Lung (tissue), 12 donors: ENCODE results near the gene TGFBI. TPM values are rescaled to one million over a fixed set of nuclear protein-coding genes. Genes with fewer than 3 reads are reported as not detected.

Experiments used
- ATAC-seq: fragments of 200-7000 bp; cut with Tn5 transposase; one replicate; pipeline ENCODE4 v1.9.1; 2020; ENCODE audit warnings: moderate number of reproducible peaks; ENCODE audit not compliant: insufficient read depth, low FRiP score
- DNase-seq, 3 donors: peaks; one replicate each; pipeline ENCODE4 v3.0.0-alpha.2; 2013 to 2017
- H3K27ac ChIP-seq, 2 donors: one replicate each; pipeline ENCODE4 v1.5.1; 2013; ENCODE audit warnings: mild to moderate bottlenecking in 2 of 2, moderate library complexity in 2 of 2, control low read depth in 1 of 2, inconsistent platforms in 1 of 2, low read depth in 1 of 2, low read length in 1 of 2
- H3K27me3 ChIP-seq, 3 donors: one replicate each; pipeline ENCODE4 v1.5.1; 2013; ENCODE audit warnings: low read length in 2 of 3; ENCODE audit not compliant: control insufficient read depth in 3 of 3, insufficient read depth in 3 of 3
- H3K36me3 ChIP-seq, 4 donors: one replicate each; pipeline ENCODE4 v1.5.1; 2013; ENCODE audit warnings: low read length in 4 of 4, mild to moderate bottlenecking in 1 of 4, moderate library complexity in 1 of 4; ENCODE audit not compliant: control insufficient read depth in 4 of 4, insufficient read depth in 4 of 4
- H3K4me1 ChIP-seq, 5 donors: one replicate each; pipeline ENCODE4 v1.5.1; 2013; ENCODE audit warnings: low read length in 5 of 5, mild to moderate bottlenecking in 2 of 5, moderate library complexity in 1 of 5; ENCODE audit not compliant: control insufficient read depth in 5 of 5, insufficient read depth in 5 of 5
- H3K4me3 ChIP-seq: one replicate; pipeline ENCODE4 v1.5.1; 2013; ENCODE audit warnings: mild to moderate bottlenecking, control low read depth, moderate library complexity
- H3K9ac ChIP-seq, 2 donors: one replicate each; pipeline ENCODE4 v1.5.1; 2013; ENCODE audit warnings: low read length in 2 of 2, control low read depth in 1 of 2; ENCODE audit not compliant: insufficient read depth in 1 of 2
- H3K9me3 ChIP-seq, 4 donors: one replicate each; pipeline ENCODE4 v1.5.1; 2013; ENCODE audit warnings: low read length in 3 of 4, mild to moderate bottlenecking in 1 of 4, moderate library complexity in 1 of 4; ENCODE audit not compliant: control insufficient read depth in 4 of 4, insufficient read depth in 3 of 4
- WGBS, 2 donors: extraction: QIAGEN DNeasy Blood & Tissue Kit; methylation state at CpG; one replicate each; pipeline ENCODE4 v1.1.7; 2013; 5-methylcytosine and 5-hydroxymethylcytosine counted together
- polyA plus RNA-seq, 2 donors: library from polyadenylated mRNA; stranded (reverse); fragments of 200-250 nt; gene quantifications; one replicate each; pipeline ENCODE4 v1.2.1, GENCODE V29; 2013
- total RNA-seq, 2 donors: library from RNA; depleted of rRNA in 1 of 2; stranded (reverse); fragments of >200 nt in 1 of 2; gene quantifications; one replicate each; pipeline ENCODE4 v1.2.1, GENCODE V29; 2014 to 2021
- TF ChIP-seq, protein P1 (sequence below): IDR thresholded peaks from 2 replicates; pipeline ENCODE4 v1.5.1; 2012; ENCODE audit warnings: mild to moderate bottlenecking; ENCODE audit errors: control extremely low read depth, extremely low read depth
- donor health status: control.
- donor health status: control.
- donor health status: Bipolar disorder and iron deficiency.
- donor health status: healthy.
- donor health status: DM: yes; HTN: yes; CAD: no.

Gene TGFBI
- total and polyA plus RNA-seq, 4 donors: 96.4 to 146 (median 111) TPM

DNA sequence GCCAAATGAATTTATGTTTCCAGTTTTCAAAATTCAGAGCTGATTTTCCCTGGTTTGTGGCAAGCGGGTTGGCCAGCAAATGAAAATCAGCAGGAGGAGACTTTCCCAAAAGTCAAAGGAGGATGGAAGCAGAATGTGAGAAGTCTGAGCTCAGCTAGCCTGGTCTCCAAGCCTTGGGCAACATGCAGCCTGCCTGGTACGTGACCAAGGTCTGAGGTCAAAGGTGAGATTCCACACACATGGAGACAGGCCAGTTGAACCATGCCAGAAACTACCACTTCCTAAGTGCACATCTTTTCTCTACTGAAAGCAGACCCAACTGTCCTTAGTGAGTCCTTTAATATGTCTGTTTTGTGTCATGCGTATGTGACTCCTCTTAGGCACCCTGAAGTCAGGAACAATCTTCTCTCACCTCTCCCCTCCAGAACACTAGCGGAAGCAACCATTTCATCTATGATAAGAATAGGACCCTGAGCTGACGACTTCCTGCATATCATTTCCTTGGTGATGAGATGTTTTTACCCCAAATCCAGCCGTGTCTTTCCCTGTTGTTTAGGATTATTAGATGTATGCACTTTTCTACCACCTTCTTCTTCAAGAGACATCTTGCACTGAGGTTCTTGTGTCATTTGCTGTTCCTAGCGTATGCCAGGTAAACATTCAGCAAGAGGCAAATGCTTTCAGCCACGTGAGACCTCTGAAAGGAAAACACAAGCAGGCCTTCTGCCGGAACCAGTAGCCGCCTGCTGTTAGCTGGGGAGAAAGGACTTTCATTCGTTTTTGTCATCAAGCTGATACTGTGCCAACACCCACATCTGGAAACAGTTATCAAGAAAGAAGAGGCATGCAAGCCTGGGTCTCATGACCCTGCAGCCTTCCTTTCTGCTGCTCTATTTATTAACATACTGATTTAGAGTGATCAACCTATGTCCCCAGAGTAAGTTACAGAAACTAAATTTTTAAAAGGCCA lies 9.7 kb upstream of the TGFBI start:
- peak; percentile 91 to 98 (median 97) for DNase-seq
- Histone ChIP-seq H3K4me1 (peaks cover 5 to 58% (median 21%) of the 10 kb centered on the region in 5 donors), H3K27ac (peak overlapping the region; percentile 32 to 34), H3K4me3 (no peak overlapping the region), H3K9ac (peak overlapping the region in 1 of 2 donors; percentile 70), H3K9me3 (no peaks in the 10 kb centered on the region), H3K36me3 (no peaks in the 10 kb centered on the region), H3K27me3 (no peaks in the 10 kb centered on the region)
- ATAC-seq: no peak
- TF ChIP-seq, protein P1, sequence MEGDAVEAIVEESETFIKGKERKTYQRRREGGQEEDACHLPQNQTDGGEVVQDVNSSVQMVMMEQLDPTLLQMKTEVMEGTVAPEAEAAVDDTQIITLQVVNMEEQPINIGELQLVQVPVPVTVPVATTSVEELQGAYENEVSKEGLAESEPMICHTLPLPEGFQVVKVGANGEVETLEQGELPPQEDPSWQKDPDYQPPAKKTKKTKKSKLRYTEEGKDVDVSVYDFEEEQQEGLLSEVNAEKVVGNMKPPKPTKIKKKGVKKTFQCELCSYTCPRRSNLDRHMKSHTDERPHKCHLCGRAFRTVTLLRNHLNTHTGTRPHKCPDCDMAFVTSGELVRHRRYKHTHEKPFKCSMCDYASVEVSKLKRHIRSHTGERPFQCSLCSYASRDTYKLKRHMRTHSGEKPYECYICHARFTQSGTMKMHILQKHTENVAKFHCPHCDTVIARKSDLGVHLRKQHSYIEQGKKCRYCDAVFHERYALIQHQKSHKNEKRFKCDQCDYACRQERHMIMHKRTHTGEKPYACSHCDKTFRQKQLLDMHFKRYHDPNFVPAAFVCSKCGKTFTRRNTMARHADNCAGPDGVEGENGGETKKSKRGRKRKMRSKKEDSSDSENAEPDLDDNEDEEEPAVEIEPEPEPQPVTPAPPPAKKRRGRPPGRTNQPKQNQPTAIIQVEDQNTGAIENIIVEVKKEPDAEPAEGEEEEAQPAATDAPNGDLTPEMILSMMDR: no peak
- WGBS, 2 donors: 60 to 71% methylated on average over 11 of the region's 11 CpGs

DNA sequence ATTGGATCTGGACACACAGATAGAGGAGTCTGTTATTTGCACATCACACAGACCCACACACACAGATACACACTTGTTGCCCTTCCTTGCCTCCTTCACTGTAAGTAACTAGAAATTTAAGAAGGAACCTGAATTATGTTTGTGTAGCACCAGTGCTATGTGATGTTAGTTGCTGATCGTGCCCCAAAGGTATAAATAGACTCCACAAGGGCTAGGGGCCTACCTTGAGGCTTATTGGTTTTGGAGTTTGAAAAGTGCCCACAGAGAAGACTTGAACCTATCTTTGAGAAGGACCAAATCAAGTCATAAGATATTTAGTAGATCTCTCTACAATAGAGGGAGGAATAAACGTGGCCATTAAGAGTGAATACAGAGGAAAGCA lies 8.8 kb upstream of the TGFBI start:
- DNase-seq (no peak), ATAC-seq (no peak)
- Histone ChIP-seq H3K4me3 (no peak overlapping the region), H3K4me1 (peaks cover 5 to 50% (median 17%) of the 10 kb centered on the region in 5 donors), H3K36me3 (no peaks in the 10 kb centered on the region), H3K9ac (peak overlapping the region in 1 of 2 donors; percentile 70), H3K9me3 (no peaks in the 10 kb centered on the region), H3K27ac (peak overlapping the region in 1 of 2 donors; percentile 34), H3K27me3 (no peaks in the 10 kb centered on the region)
- WGBS, 2 donors: 72 to 77% methylated on average over 2 of the region's 2 CpGs
- TF ChIP-seq, protein P1: no peak

DNA sequence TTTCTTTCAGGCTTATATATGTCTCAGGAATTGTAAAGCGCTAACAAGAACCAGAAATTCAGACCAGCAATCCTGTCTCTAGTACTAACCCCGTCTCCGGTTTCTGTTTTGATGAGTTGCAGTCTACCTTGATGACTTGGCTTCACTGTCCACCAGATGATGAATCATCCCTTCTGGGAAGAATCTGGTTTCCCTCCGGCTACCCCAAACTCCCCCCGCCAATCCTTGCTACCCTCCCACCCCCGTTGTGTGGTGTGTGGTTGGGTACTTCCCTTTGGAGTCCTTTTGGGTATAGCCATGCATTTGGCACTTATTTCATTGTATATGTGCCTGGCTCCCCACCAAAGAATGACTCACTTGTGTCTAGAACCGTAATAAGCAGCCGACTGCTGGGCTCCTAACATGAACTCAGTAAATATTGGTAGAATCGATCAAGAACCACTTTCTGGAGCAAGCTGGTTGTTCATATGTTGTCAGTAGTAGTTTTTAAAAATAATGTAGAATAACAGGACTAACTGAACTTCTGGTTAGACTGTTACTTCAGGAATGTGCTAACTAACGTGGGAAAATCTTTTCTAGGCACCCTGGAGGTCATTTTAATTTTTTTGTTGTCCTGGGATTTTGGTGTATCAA lies 8.3 kb upstream of the TGFBI start:
- no peak overlapping the region for H3K4me3 ChIP-seq
- H3K9ac ChIP-seq: peak overlapping the region in 1 of 2 donors; percentile 70
- TF ChIP-seq, protein P1: no peak
- H3K4me1 ChIP-seq: peaks cover 3 to 47% (median 16%) of the 10 kb centered on the region in 5 donors
- peak overlapping the region in 1 of 2 donors; percentile 34 for H3K27ac ChIP-seq
- no peak for ATAC-seq
- H3K27me3 ChIP-seq: no peaks in the 10 kb centered on the region
- no peaks in the 10 kb centered on the region for H3K36me3 ChIP-seq
- no peaks in the 10 kb centered on the region for H3K9me3 ChIP-seq
- DNase-seq: peak in 1 of 3 donors; percentile 55
- 35 to 44% methylated on average over 10 of the region's 10 CpGs for WGBS, 2 donors
